HG03196 (cell line): ENCODE data around the gene CWC22.
"Not testable (repeated sequence)": the region's sequence is repeated elsewhere in the genome, so short reads cannot be mapped to it uniquely, and the experiment has no call there.

Experiments
- ATAC-seq: cut with Tn5 transposase; IDR thresholded peaks from one replicate; pipeline ENCODE4 v1.9.1; 2021; ENCODE audit not compliant: unreplicated experiment

Gene CWC22

GRCh38 chr2:179953359-179953758 is 53.7 kb downstream of the CWC22 start:
- ATAC-seq, result no peak

GRCh38 chr2:179952658-179953057 is 54.4 kb downstream of the CWC22 start:
- no peak for ATAC-seq

GRCh38 chr2:179951680-179952079 is 55.4 kb downstream of the CWC22 start:
- no peak for ATAC-seq

- no peak for ATAC-seq
Measured at GRCh38 chr2:179950391-179950790, 56.7 kb downstream of the CWC22 start.

- ATAC-seq, result no peak
Measured at GRCh38 chr2:179949438-179949837, 57.7 kb downstream of the CWC22 start.

GRCh38 chr2:179948058-179948457 is 59.0 kb downstream of the CWC22 start:
- ATAC-seq, result no peak

- no peak for ATAC-seq
Measured at GRCh38 chr2:179946810-179947615, 60.1 kb downstream of the CWC22 start.

- no peak for ATAC-seq
Measured at GRCh38 chr2:179946346-179946745, 60.8 kb downstream of the CWC22 start.

- no peak for ATAC-seq
Measured at GRCh38 chr2:179939259-179939658, 67.8 kb downstream of the CWC22 start.

- ATAC-seq, result no peak
Measured at GRCh38 chr2:179938026-179938425, 69.1 kb downstream of the CWC22 start.

GRCh38 chr2:179936654-179937053 is 70.4 kb downstream of the CWC22 start:
- no peak for ATAC-seq

GRCh38 chr2:179936141-179936540 is 71.0 kb downstream of the CWC22 start:
- no peak for ATAC-seq

- ATAC-seq, result no peak
Measured at GRCh38 chr2:179932786-179933185, 74.3 kb downstream of the CWC22 start.

- ATAC-seq, result no peak
Measured at GRCh38 chr2:179931502-179931901, 75.6 kb downstream of the CWC22 start.

- not testable (repeated sequence) for ATAC-seq
Measured at GRCh38 chr2:179929997-179930396, 77.1 kb downstream of the CWC22 start.

GRCh38 chr2:179927041-179927440 is 80.1 kb downstream of the CWC22 start:
- ATAC-seq, result no peak

GRCh38 chr2:179925713-179926112 is 81.4 kb downstream of the CWC22 start:
- no peak for ATAC-seq

GRCh38 chr2:179917272-179917671 is 89.8 kb downstream of the CWC22 start:
- no peak for ATAC-seq

GRCh38 chr2:179915395-179915992 is 91.6 kb downstream of the CWC22 start:
- no peak for ATAC-seq

- no peak for ATAC-seq
Measured at GRCh38 chr2:179913809-179914208, 93.3 kb downstream of the CWC22 start.

GRCh38 chr2:179911569-179911968 is 95.5 kb downstream of the CWC22 start:
- ATAC-seq, result no peak

GRCh38 chr2:179910735-179911113 is 96.4 kb downstream of the CWC22 start:
- ATAC-seq, result no peak
